OCI-LY1 (cell line): ENCODE data around the gene RPL5.

Experiments
- H2AFZ ChIP-seq: fragments of 200-600 bp; sonication (generic), shearing (Covaris generic); 2 replicates; pipeline ENCODE4 v1.6.0; 2014; ENCODE audit warnings: antibody characterized with exemption, mild to moderate bottlenecking, low read length
- H3F3A ChIP-seq: fragments of 200-600 bp; sonication (generic), shearing (Covaris generic); 2 replicates; pipeline ENCODE4 v1.6.0; 2014; ENCODE audit warnings: mild to moderate bottlenecking, antibody characterized with exemption, low read length, moderate library complexity; ENCODE audit not compliant: insufficient read depth
- H3K27ac ChIP-seq: fragments of 200-600 bp; sonication (generic); 2 replicates; pipeline ENCODE4 v1.5.1; 2014; ENCODE audit warnings: low read length, mixed run types, mild to moderate bottlenecking, low read depth; ENCODE audit not compliant: poor library complexity, severe bottlenecking
- H3K27me3 ChIP-seq: fragments of 200-600 bp; sonication (generic); 2 replicates; pipeline ENCODE4 v1.6.0; 2014; ENCODE audit warnings: antibody characterized with exemption, mild to moderate bottlenecking, low read length, moderate library complexity; ENCODE audit not compliant: insufficient read depth
- H3K36me3 ChIP-seq: fragments of 200-600 bp; sonication (generic); 2 replicates; pipeline ENCODE4 v1.6.1; 2014; ENCODE audit warnings: mild to moderate bottlenecking, antibody characterized with exemption, low read length, moderate library complexity, mixed read lengths; ENCODE audit not compliant: insufficient read depth
- H3K4me1 ChIP-seq: fragments of 200-600 bp; sonication (generic); 2 replicates; pipeline ENCODE4 v1.5.1; 2014; ENCODE audit warnings: mild to moderate bottlenecking, low read length, moderate library complexity; ENCODE audit not compliant: insufficient read depth, severe bottlenecking
- H3K4me2 ChIP-seq: fragments of 200-600 bp; sonication (generic), shearing (Covaris generic); 2 replicates; pipeline ENCODE4 v1.6.1; 2014; ENCODE audit warnings: low read length
- H3K4me3 ChIP-seq: fragments of 200-600 bp; sonication (generic); 2 replicates; pipeline ENCODE4 v1.5.1; 2014; ENCODE audit warnings: low read length, low read depth, mild to moderate bottlenecking, mixed read lengths; ENCODE audit not compliant: poor library complexity, severe bottlenecking
- H3K79me2 ChIP-seq: fragments of 200-600 bp; shearing (Covaris generic); 2 replicates; pipeline ENCODE4 v1.6.1; 2016; ENCODE audit warnings: mixed run types, low read length, mixed read lengths; ENCODE audit not compliant: insufficient read depth
- H3K9ac ChIP-seq: fragments of 200-600 bp; sonication (generic), shearing (Covaris generic); 2 replicates; pipeline ENCODE4 v1.6.1; 2014; ENCODE audit warnings: mild to moderate bottlenecking, low read length, mixed read lengths
- H3K9me2 ChIP-seq: fragments of 200-600 bp; sonication (generic), shearing (Covaris generic); 2 replicates; pipeline ENCODE4 v1.6.1; 2014; ENCODE audit warnings: low read depth, mild to moderate bottlenecking, low read length, mixed read lengths
- H3K9me3 ChIP-seq: fragments of 200-600 bp; shearing (Covaris generic); 2 replicates; pipeline ENCODE4 v1.6.1; 2014; ENCODE audit warnings: low read length, mixed read lengths
- H4K20me1 ChIP-seq: fragments of 200-600 bp; sonication (generic), shearing (Covaris generic); 2 replicates; pipeline ENCODE4 v1.6.0; 2016; ENCODE audit warnings: mild to moderate bottlenecking, low read length; ENCODE audit not compliant: insufficient read depth
- CTCF ChIP-seq: fragments of 200-600 bp; sonication (generic), shearing (Covaris generic); IDR thresholded peaks from 2 replicates; pipeline ENCODE4 v1.5.1; 2017; ENCODE audit warnings: mild to moderate bottlenecking, antibody characterized with exemption, low read length, moderate library complexity, mixed read lengths
- EZH2 ChIP-seq: fragments of 200-600 bp; sonication (generic), shearing (Covaris generic); IDR thresholded peaks from 2 replicates; pipeline ENCODE4 v1.8.0; 2017; ENCODE audit warnings: borderline replicate concordance, mixed run types, mild to moderate bottlenecking, antibody characterized with exemption, low read length, moderate library complexity, mixed read lengths

Gene RPL5

DNA sequence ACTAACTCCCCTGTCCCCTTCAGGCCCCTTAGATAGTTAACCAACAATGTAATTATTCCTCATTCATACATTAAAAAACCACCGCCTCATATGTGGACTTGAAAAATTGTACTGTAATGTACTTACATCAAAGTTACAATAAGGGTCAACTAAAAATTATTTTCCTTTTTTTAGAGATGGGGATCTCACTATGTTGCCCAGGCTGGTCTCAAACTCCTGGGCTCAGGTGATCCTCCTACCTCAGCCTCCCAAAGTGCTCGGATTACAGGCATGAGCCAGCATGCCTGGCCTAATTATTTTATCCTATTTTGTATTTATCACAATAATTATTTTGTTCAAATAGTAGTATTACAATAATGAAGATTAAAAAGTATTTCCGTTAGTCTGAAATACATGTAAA, 12.6 kb downstream of the RPL5 start:
- Histone ChIP-seq H3K27ac (no peak overlapping the region), H3K9me3 (no peaks in the 10 kb centered on the region), H3K79me2 (no peaks in the 10 kb centered on the region), H3K4me1 (no peaks in the 10 kb centered on the region), H2AFZ (no peak overlapping the region), H3K9ac (no peak overlapping the region), H3K4me2 (no peak overlapping the region), H3F3A (peaks cover 29% of the 10 kb centered on the region), H3K36me3 (peaks cover 62% of the 10 kb centered on the region), H4K20me1 (no peaks in the 10 kb centered on the region), H3K4me3 (no peak overlapping the region), H3K27me3 (no peaks in the 10 kb centered on the region), H3K9me2 (no peaks in the 10 kb centered on the region)
- no peak for TF ChIP-seq CTCF
- no peak for TF ChIP-seq EZH2

DNA sequence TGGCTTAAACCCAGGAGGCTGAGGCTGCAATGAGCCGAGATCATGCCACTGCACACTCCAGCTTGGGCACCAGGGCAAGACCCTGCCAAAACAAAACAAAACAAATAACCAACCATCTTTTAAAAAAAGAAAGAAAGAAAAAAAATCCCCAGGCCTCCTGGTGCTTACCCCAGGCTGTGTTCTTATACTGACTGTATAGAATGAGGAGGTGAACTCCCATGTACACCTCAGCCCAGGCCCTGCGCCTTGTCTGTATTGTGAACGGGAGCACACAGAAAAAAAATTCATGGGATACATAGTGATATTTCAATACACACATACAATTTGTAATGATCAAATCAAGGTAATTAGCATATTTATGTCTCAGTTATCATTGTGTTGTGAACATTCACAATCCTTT, 14.1 kb downstream of the RPL5 start:
- H3K9ac ChIP-seq = no peak overlapping the region
- TF ChIP-seq CTCF = no peak
- no peak for TF ChIP-seq EZH2
- H3K4me2 ChIP-seq = no peak overlapping the region
- no peaks in the 10 kb centered on the region for H3K27me3 ChIP-seq
- H4K20me1 ChIP-seq = no peaks in the 10 kb centered on the region
- no peaks in the 10 kb centered on the region for H3K79me2 ChIP-seq
- H3K4me1 ChIP-seq = no peaks in the 10 kb centered on the region
- H3K27ac ChIP-seq = no peak overlapping the region
- H3K4me3 ChIP-seq = no peak overlapping the region
- H3K9me2 ChIP-seq = no peaks in the 10 kb centered on the region
- H2AFZ ChIP-seq = no peak overlapping the region
- peaks cover 26% of the 10 kb centered on the region for H3F3A ChIP-seq
- H3K9me3 ChIP-seq = no peaks in the 10 kb centered on the region
- peaks cover 57% of the 10 kb centered on the region for H3K36me3 ChIP-seq

GRCh38 chr1:92848201-92848600, 16.4 kb downstream of the RPL5 start:
- no peak overlapping the region for H3K27ac ChIP-seq
- H3F3A ChIP-seq = peaks cover 10% of the 10 kb centered on the region; the same call in 1 of the 2 replicates
- H3K4me1 ChIP-seq = peaks cover 6% of the 10 kb centered on the region
- H3K9me2 ChIP-seq = no peaks in the 10 kb centered on the region
- no peak overlapping the region for H3K4me2 ChIP-seq
- TF ChIP-seq EZH2 (no peak), CTCF (no peak)
- no peaks in the 10 kb centered on the region for H3K27me3 ChIP-seq
- no peaks in the 10 kb centered on the region for H3K79me2 ChIP-seq
- H4K20me1 ChIP-seq = no peaks in the 10 kb centered on the region
- no peak overlapping the region for H3K9ac ChIP-seq
- H2AFZ ChIP-seq = no peak overlapping the region
- no peaks in the 10 kb centered on the region for H3K9me3 ChIP-seq
- H3K36me3 ChIP-seq = peaks cover 43% of the 10 kb centered on the region
- H3K4me3 ChIP-seq = no peak overlapping the region
